Cardiac fibroblast (primary cell): ENCODE results near the gene MDM2.

Source experiments
- DNase-seq, 2 donors: peaks; one replicate each; pipeline versions ENCODE4 v3.0.0 to v3.0.0-alpha.2; 2010; ENCODE audit warnings: low read depth in 2 of 2
- H3K4me3 ChIP-seq, 2 donors: replicated peaks in 1 of 2; 1 replicate in 1 of 2; 2 replicates in 1 of 2; pipeline ENCODE4 v1.5.1; 2011; ENCODE audit warnings: low read depth in 2 of 2, low read length in 2 of 2, mild to moderate bottlenecking in 2 of 2, moderate library complexity in 1 of 2
- CTCF ChIP-seq: IDR thresholded peaks from one replicate; pipeline ENCODE4 v1.5.1; 2011; ENCODE audit warnings: low read depth, mild to moderate bottlenecking, low read length, inconsistent platforms

Gene MDM2

GRCh38 chr12:68886636-68887572, 78.9 kb downstream of the MDM2 start:
- TF ChIP-seq CTCF: no peak
- no peak for DNase-seq
- H3K4me3 ChIP-seq: no peak overlapping the region

- no peak for DNase-seq
- TF ChIP-seq CTCF: no peak
- H3K4me3 ChIP-seq: no peak overlapping the region
Measured at GRCh38 chr12:68887641-68888040, 79.7 kb downstream of the MDM2 start.

GRCh38 chr12:68888243-68888642, 80.3 kb downstream of the MDM2 start:
- no peak overlapping the region for H3K4me3 ChIP-seq
- no peak for DNase-seq
- TF ChIP-seq CTCF: no peak

- peak in 1 of 2 donors; percentile 39 for DNase-seq
- TF ChIP-seq CTCF: no peak
- H3K4me3 ChIP-seq: no peak overlapping the region
Measured at GRCh38 chr12:68890701-68891113, 82.7 kb downstream of the MDM2 start.

- no peak for TF ChIP-seq CTCF
- no peak overlapping the region for H3K4me3 ChIP-seq
- no peak for DNase-seq
Measured at GRCh38 chr12:68891141-68891540, 83.2 kb downstream of the MDM2 start.

- TF ChIP-seq CTCF: no peak
- no peak for DNase-seq
- H3K4me3 ChIP-seq: no peak overlapping the region
Measured at GRCh38 chr12:68893201-68893600, 85.2 kb downstream of the MDM2 start.

GRCh38 chr12:68893741-68894140, 85.8 kb downstream of the MDM2 start:
- no peak for DNase-seq
- TF ChIP-seq CTCF: no peak
- no peak overlapping the region for H3K4me3 ChIP-seq
